Heart left ventricle (tissue), 16 donors: ENCODE data around the gene TRAPPC10. TPM values are rescaled to one million over a fixed set of nuclear protein-coding genes. Genes with fewer than 3 reads are reported as not detected.
A peak's percentile ranks its signal among the peaks of the same experiment; 100 is the strongest.

Experiments
- ATAC-seq, 4 donors: fragments of 200-7000 bp; cut with Tn5 transposase; one replicate each; pipeline ENCODE4 v1.9.1; 2020 to 2022; ENCODE audit warnings: moderate library complexity in 4 of 4, mild to moderate bottlenecking in 3 of 4, moderate number of reproducible peaks in 1 of 4
- DNase-seq, 5 donors: peaks; one replicate each; pipeline ENCODE4 v3.0.0-alpha.2; 2020
- H3K27ac ChIP-seq, 12 donors: fragments of 200-600 bp; sonication (generic) in 4 of 12; one replicate each; pipeline versions ENCODE4 v1.5.0 to v1.8.0; 2016 to 2022; ENCODE audit warnings: mild to moderate bottlenecking in 2 of 12
- H3K27me3 ChIP-seq, 9 donors: fragments of 200-600 bp; sonication (generic) in 2 of 9; one replicate each; pipeline versions ENCODE4 v1.5.1 to v1.8.0; 2016 to 2022; ENCODE audit warnings: mild to moderate bottlenecking in 3 of 9
- H3K36me3 ChIP-seq, 9 donors: fragments of 200-600 bp; sonication (generic) in 2 of 9; one replicate each; pipeline versions ENCODE4 v1.5.0 to v1.8.0; 2018 to 2022; ENCODE audit warnings: mild to moderate bottlenecking in 2 of 9
- H3K4me1 ChIP-seq, 12 donors: fragments of 200-600 bp; sonication (generic) in 4 of 12; one replicate each; pipeline versions ENCODE4 v1.5.0 to v1.8.0; 2016 to 2022; ENCODE audit warnings: mild to moderate bottlenecking in 3 of 12
- H3K4me3 ChIP-seq, 12 donors: fragments of 200-600 bp; sonication (generic) in 4 of 12; one replicate each; pipeline versions ENCODE4 v1.5.0 to v1.8.0; 2017 to 2022; ENCODE audit warnings: mild to moderate bottlenecking in 9 of 12, moderate library complexity in 4 of 12
- H3K9me3 ChIP-seq, 12 donors: fragments of 200-600 bp; sonication (generic) in 4 of 12; one replicate each; pipeline versions ENCODE4 v1.5.0 to v1.8.0; 2016 to 2022; ENCODE audit warnings: mild to moderate bottlenecking in 1 of 12
- POLR2A ChIP-seq, 2 donors: fragments of 450-650 bp; IDR thresholded peaks; one replicate each; pipeline ENCODE4 v1.6.1; 2017; ENCODE audit warnings: antibody characterized with exemption in 2 of 2, mild to moderate bottlenecking in 2 of 2, moderate library complexity in 2 of 2
- WGBS, 4 donors: extraction: QIAGEN DNeasy Blood & Tissue Kit in 2 of 4; methylation state at CpG; one replicate each; pipeline versions ENCODE4 v1.1.5 to v1.1.7; 2013 to 2018; 5-methylcytosine and 5-hydroxymethylcytosine counted together
- intact Hi-C, 10 donors: fragments of 100-400 bp; cut with DNase I; formaldehyde crosslinking; loops; one replicate each; pipeline versions ENCODE4 v1.11.1 to v1.14.2; 2022
- polyA plus RNA-seq, 2 donors: library from polyadenylated mRNA; stranded (reverse); fragments of 200-250 nt; gene quantifications; one replicate each; pipeline ENCODE4 v1.2.3, GENCODE V29; 2013
- total RNA-seq, 9 donors: library from RNA; depleted of rRNA in 2 of 9; stranded (reverse); fragments of >200 nt in 2 of 9; fragmentation: NEBNext Ultra II Directional in 3 of 9; extraction: Animal tissue kit (Norgen Biotek cat#: 25700) in 3 of 9; gene quantifications; one replicate each; pipeline versions ENCODE4 v1.1.0 to v1.2.4, GENCODE V29; 2016 to 2023
- TF ChIP-seq, protein P1 (sequence below), 12 donors: fragments of 200-600 bp; sonication (generic) in 4 of 12; IDR thresholded peaks; one replicate each; pipeline versions ENCODE4 v1.5.0 to v1.8.0; 2018 to 2022; ENCODE audit warnings: antibody characterized with exemption in 12 of 12, mild to moderate bottlenecking in 5 of 12
- donor health status: ischemic (EF 13 %, LVEDD 7.1; RV severe dilation, severe dysfunction).
- donor health status: healthy with polysubstance abuse.
- donor health status: DM: no; HTN: yes; CAD: no.
- donor health status: DM: no; HTN: no; CAD: no.
- donor health status: ischemic (EF 25% LVEDD 6.9; RV normal size, moderate dysfunction).
- donor health status: ischemic (EF 25% LVEDD 5.7; RV mildly dilated, moderate dysfunction).
- donor health status: healthy.
- donor health status: DM: yes; HTN: yes; CAD: no.
- donor health status: ischemic (EF 35%, LVEDD 5.7; RV mildly dilated, moderate dysfunction).
- donor health status: nonischemic (EF 11% LVEDD 7.7; RV severe dilation, severe dysfunction).
- donor health status: DM: yes; HTN: yes; CAD: no.
- donor health status: PGD.
- donor health status: ischemic (EF 29% LVEDD 5.4; RV normal size, mild dysfunction).
- donor health status: nonischemic (EF 23%, LVEDD 6.1; RV moderate dilation, normal function).

TRAPPC10 gene
- total and polyA plus RNA-seq, 11 donors = 5.6 to 32.0 (median 22.1) TPM

DNA sequence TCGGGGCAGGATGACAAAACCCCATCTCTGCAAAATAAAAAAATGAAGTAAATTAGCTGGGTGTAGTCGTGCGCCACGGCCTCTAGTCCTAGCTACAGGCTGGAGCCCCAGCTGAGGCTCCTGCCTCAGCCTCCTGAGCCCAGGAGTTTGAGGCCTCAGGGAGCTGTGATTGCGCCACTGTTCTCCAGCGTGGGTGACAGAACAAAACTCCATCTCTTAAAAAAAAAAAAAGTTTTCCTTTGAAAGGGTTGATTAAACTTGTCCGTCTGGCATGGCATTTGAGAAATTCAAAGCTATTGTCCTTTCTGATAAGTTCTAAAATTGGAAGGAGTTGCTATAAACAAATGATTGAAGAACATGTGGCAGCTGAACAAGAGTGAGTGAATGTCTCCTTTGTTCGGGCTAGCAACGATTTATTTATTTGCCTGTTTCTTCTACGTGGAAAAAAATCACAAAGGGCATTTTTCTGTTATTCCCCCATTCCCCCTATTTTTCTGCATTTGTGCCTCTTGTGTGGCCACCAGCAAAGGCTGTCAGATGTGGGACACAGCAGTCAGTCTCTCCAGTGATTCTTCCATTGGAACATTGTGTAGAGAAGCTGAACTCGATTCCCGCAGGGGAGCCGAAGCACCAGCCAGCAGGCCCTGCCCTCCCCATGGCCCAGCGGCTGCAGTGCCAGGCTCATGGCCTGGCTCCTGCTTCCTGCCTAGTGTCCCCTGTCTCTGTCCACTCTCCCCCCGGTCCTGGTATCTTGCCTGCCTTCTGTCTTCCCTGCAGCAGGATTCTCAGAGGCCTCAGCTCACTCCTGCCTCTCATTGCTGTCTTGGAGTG, 73.6 kb downstream of the TRAPPC10 start:
- H3K4me3 ChIP-seq = no peak overlapping the region
- TF ChIP-seq POLR2A (IDR thresholded peaks at IDR 0.05) = no peak
- TF ChIP-seq, protein P1, sequence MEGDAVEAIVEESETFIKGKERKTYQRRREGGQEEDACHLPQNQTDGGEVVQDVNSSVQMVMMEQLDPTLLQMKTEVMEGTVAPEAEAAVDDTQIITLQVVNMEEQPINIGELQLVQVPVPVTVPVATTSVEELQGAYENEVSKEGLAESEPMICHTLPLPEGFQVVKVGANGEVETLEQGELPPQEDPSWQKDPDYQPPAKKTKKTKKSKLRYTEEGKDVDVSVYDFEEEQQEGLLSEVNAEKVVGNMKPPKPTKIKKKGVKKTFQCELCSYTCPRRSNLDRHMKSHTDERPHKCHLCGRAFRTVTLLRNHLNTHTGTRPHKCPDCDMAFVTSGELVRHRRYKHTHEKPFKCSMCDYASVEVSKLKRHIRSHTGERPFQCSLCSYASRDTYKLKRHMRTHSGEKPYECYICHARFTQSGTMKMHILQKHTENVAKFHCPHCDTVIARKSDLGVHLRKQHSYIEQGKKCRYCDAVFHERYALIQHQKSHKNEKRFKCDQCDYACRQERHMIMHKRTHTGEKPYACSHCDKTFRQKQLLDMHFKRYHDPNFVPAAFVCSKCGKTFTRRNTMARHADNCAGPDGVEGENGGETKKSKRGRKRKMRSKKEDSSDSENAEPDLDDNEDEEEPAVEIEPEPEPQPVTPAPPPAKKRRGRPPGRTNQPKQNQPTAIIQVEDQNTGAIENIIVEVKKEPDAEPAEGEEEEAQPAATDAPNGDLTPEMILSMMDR (IDR thresholded peaks at IDR 0.05) = no peak
- peak; percentile 43 to 86 (median 74) for ATAC-seq
- H3K36me3 ChIP-seq = peaks cover 0 to 100% (median 77%) of the 10 kb centered on the region in 9 donors
- H3K27ac ChIP-seq = peak overlapping the region; percentile 51 to 90 (median 81)
- peaks cover 3 to 82% (median 55%) of the 10 kb centered on the region in 12 donors for H3K4me1 ChIP-seq
- peak in 1 of 5 donors; percentile 18 for DNase-seq
- no peaks in the 10 kb centered on the region for H3K9me3 ChIP-seq
- no peaks in the 10 kb centered on the region for H3K27me3 ChIP-seq
- 58 to 63% (median 61%) methylated on average over 15 of the region's 15 CpGs for WGBS, 4 donors
- intact Hi-C loops = loop anchor here in 1 of 10 donors (1.0 kb wide), 1 partner anchor 47 kb away; no protein-coding TSS in a partner anchor

DNA sequence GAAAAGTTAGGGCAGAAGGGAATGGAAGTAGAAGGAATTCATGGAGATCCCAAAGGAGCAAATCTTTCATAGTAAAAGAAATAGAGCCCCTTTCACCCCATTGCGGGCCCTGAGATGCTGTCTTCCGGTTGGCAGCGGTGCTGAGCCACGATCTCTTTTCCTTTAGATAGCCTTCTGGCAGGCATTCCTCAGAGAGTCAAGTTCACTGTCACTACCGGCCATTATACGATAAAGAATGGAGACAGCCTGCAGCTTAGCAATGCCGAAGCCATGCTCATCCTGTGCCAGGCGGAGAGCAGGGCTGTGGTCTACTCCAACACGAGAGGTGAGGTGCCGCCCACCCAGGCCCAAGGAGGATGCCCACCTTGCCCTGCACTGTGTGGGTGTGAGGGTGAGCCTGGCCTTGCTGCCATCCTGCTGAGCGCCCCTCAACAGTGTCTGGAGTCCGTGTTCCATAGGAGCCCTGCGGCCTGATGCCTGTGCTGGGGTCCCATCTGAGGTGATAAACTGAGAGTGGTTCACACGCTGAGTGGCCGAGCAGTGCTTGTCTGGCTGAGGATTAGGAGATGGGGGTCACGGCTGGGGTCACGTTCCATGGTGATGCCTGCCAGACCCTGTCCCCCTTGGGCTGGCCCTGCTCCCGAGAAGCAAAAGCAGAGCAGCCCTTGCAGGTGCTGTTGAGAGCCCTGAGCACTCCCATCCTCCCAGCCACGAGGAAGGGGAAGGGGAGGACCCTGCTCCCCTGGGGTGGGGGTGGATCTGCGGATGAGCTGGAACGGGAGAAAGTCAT, 74.7 kb downstream of the TRAPPC10 start:
- 67 to 76% (median 72%) methylated on average over 13 to 21 of the region's 21 CpGs for WGBS, 4 donors
- Histone ChIP-seq H3K27ac (peak overlapping the region; percentile 51 to 90 (median 81)), H3K9me3 (no peaks in the 10 kb centered on the region), H3K27me3 (no peaks in the 10 kb centered on the region), H3K4me3 (no peak overlapping the region), H3K4me1 (peaks cover 3 to 82% (median 55%) of the 10 kb centered on the region in 12 donors), H3K36me3 (peaks cover 0 to 100% (median 77%) of the 10 kb centered on the region in 9 donors)
- intact Hi-C loops = loop anchor here in 1 of 10 donors (1.0 kb wide), 1 partner anchor 49 kb away; no protein-coding TSS in a partner anchor
- peak in 3 of 4 donors; percentile 2 to 28 (median 8) for ATAC-seq
- no peak for TF ChIP-seq POLR2A (IDR thresholded peaks at IDR 0.05)
- TF ChIP-seq, protein P1 (IDR thresholded peaks at IDR 0.05) = no peak
- peak in 1 of 5 donors; percentile 16 for DNase-seq

DNA sequence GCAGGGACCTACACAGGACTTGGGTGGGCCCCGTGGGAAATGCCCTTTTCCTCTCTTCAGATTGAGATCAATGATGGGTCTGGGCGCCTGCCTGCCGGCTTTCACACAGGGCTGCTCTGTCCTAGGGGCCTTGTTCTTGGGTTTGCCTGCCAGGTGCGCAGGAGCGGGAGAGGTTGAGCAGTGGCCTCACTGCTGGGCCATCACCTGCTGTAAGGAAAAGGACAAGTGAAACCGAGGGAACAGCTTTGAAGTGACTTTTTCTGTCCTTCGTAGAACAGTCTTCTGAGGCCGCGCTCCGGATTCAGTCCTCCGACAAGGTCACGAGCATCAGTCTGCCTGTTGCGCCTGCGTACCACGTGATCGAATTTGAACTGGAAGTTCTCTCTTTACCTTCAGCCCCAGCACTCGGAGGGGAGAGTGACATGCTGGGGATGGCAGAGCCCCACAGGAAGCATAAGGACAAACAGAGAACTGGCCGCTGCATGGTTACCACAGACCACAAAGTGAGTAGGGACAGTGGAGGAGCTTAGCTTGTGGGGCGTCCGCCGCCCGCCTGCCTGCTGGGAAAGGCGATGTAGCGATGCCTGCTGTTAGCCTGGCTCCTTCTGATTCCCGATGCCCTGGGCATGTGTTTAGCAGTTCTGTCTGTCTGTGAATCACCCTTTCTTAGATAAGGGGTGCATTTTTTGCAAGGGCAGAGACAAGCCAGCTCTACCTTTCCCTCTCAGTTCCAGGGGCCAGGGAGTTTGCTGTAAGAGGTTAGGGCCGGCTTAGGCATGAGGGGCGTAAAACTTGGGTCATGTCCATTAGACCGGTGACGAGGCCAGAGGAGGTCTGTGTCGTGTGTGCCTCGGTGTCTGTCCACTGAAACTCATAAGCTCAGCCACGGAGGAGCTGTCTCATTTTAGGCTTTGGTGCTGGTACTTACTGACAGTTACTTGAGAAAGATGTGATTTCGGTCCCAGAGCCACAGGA, 75.6 kb downstream of the TRAPPC10 start:
- TF ChIP-seq, protein P1 (IDR thresholded peaks at IDR 0.05) = no peak
- no peak for TF ChIP-seq POLR2A (IDR thresholded peaks at IDR 0.05)
- Histone ChIP-seq H3K4me1 (peaks cover 3 to 75% (median 52%) of the 10 kb centered on the region in 12 donors), H3K4me3 (no peak overlapping the region), H3K36me3 (peaks cover 0 to 100% (median 80%) of the 10 kb centered on the region in 9 donors), H3K27me3 (no peaks in the 10 kb centered on the region), H3K27ac (peak overlapping the region in 11 of 12 donors; percentile 51 to 90 (median 82)), H3K9me3 (no peaks in the 10 kb centered on the region)
- ATAC-seq (no peak), DNase-seq (peak in 1 of 5 donors; percentile 22)
- WGBS, 4 donors = 82 to 90% (median 87%) methylated on average over 29 to 33 of the region's 33 CpGs
- intact Hi-C loops = no loop called here
